GM12872 (cell line): Measurements from ENCODE around the gene PTPRN2.

ENCODE experiments used
- CTCF ChIP-seq: IDR thresholded peaks from 3 replicates; pipeline ENCODE4 v1.5.1; 2011; ENCODE audit warnings: low read depth, mild to moderate bottlenecking, low read length, moderate library complexity; ENCODE audit not compliant: insufficient read depth

Gene PTPRN2

GRCh38 chr7:158458096-158458495 is 129.5 kb downstream of the PTPRN2 start:
- no peak for TF ChIP-seq CTCF

GRCh38 chr7:158454631-158455030 is 133.0 kb downstream of the PTPRN2 start:
- no peak for TF ChIP-seq CTCF

- no peak for TF ChIP-seq CTCF
Observed at GRCh38 chr7:158453663-158454062, 134.0 kb downstream of the PTPRN2 start.

- TF ChIP-seq CTCF: no peak
Observed at GRCh38 chr7:158452331-158452730, 135.3 kb downstream of the PTPRN2 start.

- TF ChIP-seq CTCF: no peak
Observed at GRCh38 chr7:158450476-158451124, 137.0 kb downstream of the PTPRN2 start.

- TF ChIP-seq CTCF: no peak
Observed at GRCh38 chr7:158449942-158450341, 137.7 kb downstream of the PTPRN2 start.

GRCh38 chr7:158449266-158449665 is 138.4 kb downstream of the PTPRN2 start:
- no peak for TF ChIP-seq CTCF
